ENCODE data around the gene CYBRD1.

DNA sequence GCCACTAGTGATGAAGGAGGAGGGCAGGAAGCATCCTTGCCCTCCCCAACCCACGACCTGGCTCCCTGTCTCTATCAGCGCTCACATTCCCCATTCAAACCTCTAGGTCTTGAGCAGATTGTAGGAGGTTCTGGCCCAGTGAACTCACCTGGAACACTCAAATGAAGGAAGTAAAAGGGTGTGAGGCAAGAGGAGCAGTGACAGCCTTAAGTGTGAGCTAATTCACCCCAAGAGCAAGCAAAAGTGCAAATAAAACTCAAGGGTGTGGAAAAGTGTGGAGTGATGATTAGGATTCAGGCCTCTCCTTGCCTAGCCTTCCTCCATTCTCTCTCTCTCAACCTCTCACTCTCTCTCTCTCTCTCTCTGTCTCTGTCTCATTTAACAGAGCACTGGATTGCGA is 41.0 kb downstream of the CYBRD1 start:
- TF ChIP-seq, protein P1, sequence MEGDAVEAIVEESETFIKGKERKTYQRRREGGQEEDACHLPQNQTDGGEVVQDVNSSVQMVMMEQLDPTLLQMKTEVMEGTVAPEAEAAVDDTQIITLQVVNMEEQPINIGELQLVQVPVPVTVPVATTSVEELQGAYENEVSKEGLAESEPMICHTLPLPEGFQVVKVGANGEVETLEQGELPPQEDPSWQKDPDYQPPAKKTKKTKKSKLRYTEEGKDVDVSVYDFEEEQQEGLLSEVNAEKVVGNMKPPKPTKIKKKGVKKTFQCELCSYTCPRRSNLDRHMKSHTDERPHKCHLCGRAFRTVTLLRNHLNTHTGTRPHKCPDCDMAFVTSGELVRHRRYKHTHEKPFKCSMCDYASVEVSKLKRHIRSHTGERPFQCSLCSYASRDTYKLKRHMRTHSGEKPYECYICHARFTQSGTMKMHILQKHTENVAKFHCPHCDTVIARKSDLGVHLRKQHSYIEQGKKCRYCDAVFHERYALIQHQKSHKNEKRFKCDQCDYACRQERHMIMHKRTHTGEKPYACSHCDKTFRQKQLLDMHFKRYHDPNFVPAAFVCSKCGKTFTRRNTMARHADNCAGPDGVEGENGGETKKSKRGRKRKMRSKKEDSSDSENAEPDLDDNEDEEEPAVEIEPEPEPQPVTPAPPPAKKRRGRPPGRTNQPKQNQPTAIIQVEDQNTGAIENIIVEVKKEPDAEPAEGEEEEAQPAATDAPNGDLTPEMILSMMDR (IDR thresholded peaks at IDR 0.05): no peak
- TF ChIP-seq POLR2A (IDR thresholded peaks at IDR 0.05): no peak
- TF ChIP-seq EP300 (IDR thresholded peaks at IDR 0.05; ENCODE audit: low read depth): no peak

Data from transverse colon (tissue), 3 donors.